Suprapubic skin (tissue), 3 donors: ENCODE results near the gene FSIP1.

Source experiments
- EP300 ChIP-seq: sonication (generic); formaldehyde crosslinking; IDR thresholded peaks from one replicate; pipeline ENCODE4 v1.6.1; 2017; ENCODE audit warnings: antibody characterized with exemption
- POLR2A ChIP-seq, 2 donors: fragments of 450-650 bp; IDR thresholded peaks; one replicate each; pipeline ENCODE4 v1.6.1; 2017; ENCODE audit warnings: antibody characterized with exemption in 2 of 2, mild to moderate bottlenecking in 2 of 2, moderate library complexity in 2 of 2
- TF ChIP-seq, protein P1 (sequence below), 2 donors: fragments of 200-600 bp in 1 of 2; fragments of 450-650 bp in 1 of 2; sonication (generic) in 1 of 2; IDR thresholded peaks; one replicate each; pipeline ENCODE4 v1.5.1; 2016 to 2019; ENCODE audit warnings: antibody characterized with exemption in 2 of 2, mild to moderate bottlenecking in 1 of 2, moderate library complexity in 1 of 2

DNA sequence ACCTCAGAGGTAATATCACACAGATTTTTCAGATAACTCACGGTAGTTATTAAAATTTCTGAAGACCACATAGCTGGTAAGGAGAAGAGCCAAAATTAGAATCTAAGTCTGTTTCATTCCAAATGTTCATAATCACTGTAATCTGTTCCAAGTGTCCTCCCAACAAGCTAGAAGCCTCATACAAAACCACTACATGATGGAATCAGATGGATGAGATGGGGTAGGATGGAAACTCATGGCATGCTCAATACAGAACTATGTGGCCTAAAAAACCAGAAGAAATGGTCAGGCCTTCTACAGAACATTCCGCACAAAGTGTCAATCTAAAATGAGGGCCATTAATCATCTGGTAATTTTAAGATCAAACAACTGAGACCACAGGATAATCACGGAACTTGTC, 110.0 kb downstream of the FSIP1 start:
- TF ChIP-seq, protein P1, sequence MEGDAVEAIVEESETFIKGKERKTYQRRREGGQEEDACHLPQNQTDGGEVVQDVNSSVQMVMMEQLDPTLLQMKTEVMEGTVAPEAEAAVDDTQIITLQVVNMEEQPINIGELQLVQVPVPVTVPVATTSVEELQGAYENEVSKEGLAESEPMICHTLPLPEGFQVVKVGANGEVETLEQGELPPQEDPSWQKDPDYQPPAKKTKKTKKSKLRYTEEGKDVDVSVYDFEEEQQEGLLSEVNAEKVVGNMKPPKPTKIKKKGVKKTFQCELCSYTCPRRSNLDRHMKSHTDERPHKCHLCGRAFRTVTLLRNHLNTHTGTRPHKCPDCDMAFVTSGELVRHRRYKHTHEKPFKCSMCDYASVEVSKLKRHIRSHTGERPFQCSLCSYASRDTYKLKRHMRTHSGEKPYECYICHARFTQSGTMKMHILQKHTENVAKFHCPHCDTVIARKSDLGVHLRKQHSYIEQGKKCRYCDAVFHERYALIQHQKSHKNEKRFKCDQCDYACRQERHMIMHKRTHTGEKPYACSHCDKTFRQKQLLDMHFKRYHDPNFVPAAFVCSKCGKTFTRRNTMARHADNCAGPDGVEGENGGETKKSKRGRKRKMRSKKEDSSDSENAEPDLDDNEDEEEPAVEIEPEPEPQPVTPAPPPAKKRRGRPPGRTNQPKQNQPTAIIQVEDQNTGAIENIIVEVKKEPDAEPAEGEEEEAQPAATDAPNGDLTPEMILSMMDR (IDR thresholded peaks at IDR 0.05), result no peak
- TF ChIP-seq EP300 (no peak), POLR2A (IDR thresholded peaks at IDR 0.05) (no peak)
